Fibroblast of villous mesenchyme (primary cell): ENCODE results near the gene RXFP1. TPM values are rescaled to one million over a fixed set of nuclear protein-coding genes. Genes with fewer than 3 reads are reported as not detected.
"Not testable (repeated sequence)": the region's sequence is repeated elsewhere in the genome, so short reads cannot be mapped to it uniquely, and the experiment has no call there.

Experiments
- DNase-seq: peaks from one replicate; pipeline ENCODE4 v3.0.0-alpha.2; 2010; ENCODE audit warnings: low read depth
- H3K4me3 ChIP-seq: 2 replicates; pipeline ENCODE4 v1.5.1; 2011; ENCODE audit warnings: low read depth, mild to moderate bottlenecking, low read length
- CTCF ChIP-seq: IDR thresholded peaks from 2 replicates; pipeline ENCODE4 v1.5.1; 2012; ENCODE audit warnings: low read depth, mild to moderate bottlenecking, low read length; ENCODE audit not compliant: insufficient read depth
- total RNA-seq: library from RNA; depleted of rRNA; stranded (reverse); fragments of >200 nt; gene quantifications from 2 replicates; pipeline ENCODE4 v1.2.3, GENCODE V29; 2012

Gene RXFP1
- total RNA-seq, 1 donor = 1.7 TPM

GRCh38 chr4:158636619-158637018 lies 114.9 kb downstream of the RXFP1 start:
- DNase-seq = no peak
- H3K4me3 ChIP-seq = no peak overlapping the region
- TF ChIP-seq CTCF = no peak

DNA sequence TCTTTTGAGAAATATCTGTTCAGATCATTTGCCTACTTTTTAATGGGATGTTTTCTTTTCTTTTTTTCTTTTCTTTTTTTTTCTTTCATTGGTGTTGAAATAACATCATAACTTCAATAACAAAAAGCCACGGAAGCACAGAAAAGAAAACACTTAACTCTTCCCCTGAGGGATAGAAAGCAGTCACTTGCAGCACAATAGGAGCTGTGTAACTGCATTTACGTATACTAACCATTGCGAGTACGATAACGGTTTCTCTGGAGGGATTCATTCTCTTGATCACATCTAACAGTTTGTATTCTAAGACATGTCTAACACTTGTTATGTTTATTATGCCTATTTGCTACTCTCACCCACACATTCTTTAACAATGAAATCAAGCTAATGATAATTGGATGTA lies 122.7 kb downstream of the RXFP1 start:
- DNase-seq = no peak
- no peak overlapping the region for H3K4me3 ChIP-seq
- TF ChIP-seq CTCF = no peak

DNA sequence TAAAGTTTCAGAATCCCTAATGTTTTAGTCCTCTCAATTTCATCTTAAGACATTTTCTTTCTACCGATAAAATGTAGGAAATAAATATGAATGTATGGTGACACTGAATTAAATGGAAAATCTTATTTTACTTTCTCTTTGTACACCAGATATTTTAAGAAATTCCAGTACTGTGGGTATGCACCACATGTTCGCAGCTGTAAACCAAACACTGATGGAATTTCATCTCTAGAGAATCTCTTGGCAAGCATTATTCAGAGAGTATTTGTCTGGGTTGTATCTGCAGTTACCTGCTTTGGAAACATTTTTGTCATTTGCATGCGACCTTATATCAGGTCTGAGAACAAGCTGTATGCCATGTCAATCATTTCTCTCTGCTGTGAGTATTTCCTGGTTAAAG lies 123.1 kb downstream of the RXFP1 start:
- no peak overlapping the region for H3K4me3 ChIP-seq
- DNase-seq = no peak

GRCh38 chr4:158649111-158649680 lies 127.5 kb downstream of the RXFP1 start:
- peak; percentile 3 for DNase-seq
- H3K4me3 ChIP-seq = no peak overlapping the region
- TF ChIP-seq CTCF = no peak

More for the DNA sequence above, 123.1 kb downstream of the RXFP1 start:
- no peak for TF ChIP-seq CTCF

- peak; percentile 16 for DNase-seq
- TF ChIP-seq CTCF = no peak
- no peak overlapping the region for H3K4me3 ChIP-seq
These were observed 131.2 kb downstream of the RXFP1 start for GRCh38 chr4:158652920-158653319.

DNA sequence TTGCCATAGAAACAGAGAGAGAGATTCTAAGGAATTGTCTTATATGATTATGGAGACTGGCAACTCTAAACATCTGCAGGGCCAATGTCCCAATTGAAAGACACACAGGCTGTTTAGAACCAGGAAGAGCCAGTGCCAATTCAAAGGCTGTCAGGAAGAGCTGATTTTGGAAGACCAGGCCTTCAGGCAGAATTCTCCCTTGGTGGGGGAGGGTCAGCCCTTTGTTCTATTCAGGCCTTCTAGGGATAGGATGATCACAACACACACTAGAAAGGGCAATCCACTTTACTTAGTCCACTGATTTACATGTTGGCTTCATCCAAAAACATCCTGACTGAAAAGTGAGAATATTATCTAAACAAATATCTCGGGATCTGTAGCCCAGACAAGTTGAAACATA lies 134.8 kb downstream of the RXFP1 start:
- no peak overlapping the region for H3K4me3 ChIP-seq
- no peak for DNase-seq
- no peak for TF ChIP-seq CTCF

GRCh38 chr4:158657291-158657690 lies 135.6 kb downstream of the RXFP1 start:
- no peak for DNase-seq
- H3K4me3 ChIP-seq = no peak overlapping the region
- TF ChIP-seq CTCF = no peak

DNA sequence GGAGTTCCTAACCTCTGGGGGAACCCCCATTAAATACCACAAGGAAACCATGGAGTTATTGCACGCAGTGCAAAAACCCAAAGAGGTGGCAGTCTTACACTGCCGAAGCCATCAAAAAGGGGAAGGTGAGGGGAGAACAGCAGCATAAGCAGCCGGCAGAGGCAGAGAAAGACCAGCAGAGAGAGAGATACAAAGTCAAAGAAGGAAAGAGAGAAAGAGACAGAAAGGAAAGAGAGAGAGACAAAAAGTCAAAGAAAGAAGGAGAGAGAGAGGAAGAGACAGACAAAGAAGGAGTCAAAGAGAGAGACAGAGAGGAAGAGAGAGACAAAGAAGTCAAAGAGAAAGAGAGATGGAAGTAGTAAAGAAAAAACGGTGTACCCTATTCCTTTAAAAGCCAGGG lies 141.6 kb downstream of the RXFP1 start:
- not testable (repeated sequence) for DNase-seq, H3K4me3 ChIP-seq

- not testable (repeated sequence) for H3K4me3 ChIP-seq, DNase-seq
These were observed 142.3 kb downstream of the RXFP1 start for GRCh38 chr4:158663707-158664625.
